Nephron progenitor cell (in vitro differentiated cells): ENCODE data around the gene ZNF180.

ENCODE experiments used
- DNase-seq: peaks from one replicate; pipeline ENCODE4 v3.0.0; 2021
- H3K27ac Mint-ChIP-seq: 2 replicates; pipeline ENCODE4 v1.8.0; 2021; ENCODE audit warnings: mild to moderate bottlenecking, moderate library complexity, mixed read lengths
- H3K27me3 Mint-ChIP-seq: 2 replicates; pipeline ENCODE4 v1.8.0; 2021; ENCODE audit warnings: mild to moderate bottlenecking, low read depth, mixed read lengths; ENCODE audit not compliant: poor library complexity
- H3K36me3 Mint-ChIP-seq: 2 replicates; pipeline ENCODE4 v1.8.0; 2021; ENCODE audit warnings: low read depth, mixed read lengths
- H3K4me1 Mint-ChIP-seq: 2 replicates; pipeline ENCODE4 v1.8.0; 2021; ENCODE audit warnings: mixed read lengths
- H3K4me3 Mint-ChIP-seq: 2 replicates; pipeline ENCODE4 v1.8.0; 2021; ENCODE audit warnings: mild to moderate bottlenecking, moderate library complexity, mixed read lengths
- H3K9me3 Mint-ChIP-seq: 2 replicates; pipeline ENCODE4 v1.8.0; 2021; ENCODE audit warnings: mild to moderate bottlenecking, moderate library complexity, mixed read lengths
- TF ChIP-seq, protein P1 (sequence below): fragments of 200-600 bp; sonication (generic); IDR thresholded peaks from 2 replicates; pipeline ENCODE4 v1.5.0; 2021; ENCODE audit warnings: antibody characterized with exemption

ZNF180 gene

DNA sequence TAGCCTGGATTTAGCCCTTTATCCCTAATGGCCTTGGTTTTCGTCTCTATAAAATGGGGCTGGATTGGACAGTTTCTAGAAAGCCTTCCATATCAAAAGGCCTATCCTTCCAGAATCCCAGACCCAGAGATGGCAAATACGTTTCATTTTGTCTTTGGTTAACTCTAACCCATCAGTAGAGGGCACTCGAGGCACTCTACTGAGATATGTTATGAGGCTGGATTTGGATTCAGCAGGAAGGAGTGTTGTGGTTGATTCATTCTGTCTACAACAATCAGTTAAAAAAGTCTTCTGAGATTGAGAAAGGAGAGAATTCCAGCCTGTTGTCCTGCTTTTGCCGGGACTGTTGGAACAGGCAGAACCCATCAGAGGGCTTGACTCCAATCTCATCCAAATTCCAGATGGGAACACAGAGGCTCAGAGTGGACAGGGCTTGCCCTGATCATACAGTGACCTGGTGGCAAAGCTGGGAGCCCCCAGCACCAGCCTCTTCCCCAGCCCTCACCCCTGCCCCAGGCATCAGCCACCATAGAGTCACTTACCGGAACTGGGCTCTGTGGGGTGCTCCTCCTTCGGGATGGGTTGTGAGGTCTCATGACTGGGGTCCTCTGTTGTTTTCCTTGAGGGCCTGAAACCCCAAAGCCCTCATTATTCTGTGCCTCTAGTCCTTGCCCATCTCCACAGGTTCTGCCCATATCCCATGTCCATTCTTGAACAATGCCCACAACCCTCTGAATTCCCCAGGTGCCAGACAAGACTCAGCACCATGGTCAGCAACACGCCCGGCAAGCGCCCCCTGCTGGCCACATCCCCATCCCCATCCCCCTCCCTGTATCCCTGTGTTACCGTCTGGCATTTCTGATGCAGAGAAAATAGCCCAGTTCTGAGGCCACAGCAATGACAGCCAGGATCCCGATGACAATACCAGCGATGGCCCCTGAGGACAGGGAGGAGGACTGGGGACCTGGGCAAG lies 12.3 kb upstream of the ZNF180 start:
- Mint-ChIP-seq H3K27ac (no peak overlapping the region), H3K4me3 (no peak overlapping the region), H3K36me3 (no peaks in the 10 kb centered on the region), H3K27me3 (peaks cover 42% of the 10 kb centered on the region), H3K9me3 (peaks cover 35% of the 10 kb centered on the region), H3K4me1 (no peaks in the 10 kb centered on the region)
- peak; percentile 66 for DNase-seq
- TF ChIP-seq, protein P1, sequence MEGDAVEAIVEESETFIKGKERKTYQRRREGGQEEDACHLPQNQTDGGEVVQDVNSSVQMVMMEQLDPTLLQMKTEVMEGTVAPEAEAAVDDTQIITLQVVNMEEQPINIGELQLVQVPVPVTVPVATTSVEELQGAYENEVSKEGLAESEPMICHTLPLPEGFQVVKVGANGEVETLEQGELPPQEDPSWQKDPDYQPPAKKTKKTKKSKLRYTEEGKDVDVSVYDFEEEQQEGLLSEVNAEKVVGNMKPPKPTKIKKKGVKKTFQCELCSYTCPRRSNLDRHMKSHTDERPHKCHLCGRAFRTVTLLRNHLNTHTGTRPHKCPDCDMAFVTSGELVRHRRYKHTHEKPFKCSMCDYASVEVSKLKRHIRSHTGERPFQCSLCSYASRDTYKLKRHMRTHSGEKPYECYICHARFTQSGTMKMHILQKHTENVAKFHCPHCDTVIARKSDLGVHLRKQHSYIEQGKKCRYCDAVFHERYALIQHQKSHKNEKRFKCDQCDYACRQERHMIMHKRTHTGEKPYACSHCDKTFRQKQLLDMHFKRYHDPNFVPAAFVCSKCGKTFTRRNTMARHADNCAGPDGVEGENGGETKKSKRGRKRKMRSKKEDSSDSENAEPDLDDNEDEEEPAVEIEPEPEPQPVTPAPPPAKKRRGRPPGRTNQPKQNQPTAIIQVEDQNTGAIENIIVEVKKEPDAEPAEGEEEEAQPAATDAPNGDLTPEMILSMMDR, result peak; percentile 30

DNA sequence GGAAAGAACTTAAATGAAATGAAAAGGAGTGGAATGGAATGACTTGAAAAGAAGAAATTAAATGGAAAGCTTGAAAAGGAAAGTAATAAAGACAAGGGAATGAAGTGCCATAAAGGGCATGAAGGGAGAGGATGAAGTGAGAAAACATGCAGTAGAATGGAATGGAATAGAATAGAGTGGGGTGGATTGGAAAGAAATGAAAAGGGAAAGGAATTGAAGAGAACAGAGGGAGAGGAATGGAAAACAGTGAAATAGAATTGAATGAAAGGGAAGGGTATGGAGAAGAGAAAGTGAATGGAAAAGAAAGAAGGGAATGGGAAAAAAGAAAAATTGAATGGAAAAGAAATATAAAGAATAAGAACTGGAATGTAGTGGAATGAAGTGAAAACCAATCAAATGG lies 9.2 kb upstream of the ZNF180 start:
- H3K27me3 Mint-ChIP-seq, result peaks cover 57% of the 10 kb centered on the region
- no peak for DNase-seq
- no peaks in the 10 kb centered on the region for H3K4me1 Mint-ChIP-seq
- TF ChIP-seq, protein P1, result no peak
- H3K4me3 Mint-ChIP-seq, result no peak overlapping the region
- H3K9me3 Mint-ChIP-seq, result peaks cover 24% of the 10 kb centered on the region
- H3K27ac Mint-ChIP-seq, result no peak overlapping the region
- no peaks in the 10 kb centered on the region for H3K36me3 Mint-ChIP-seq

DNA sequence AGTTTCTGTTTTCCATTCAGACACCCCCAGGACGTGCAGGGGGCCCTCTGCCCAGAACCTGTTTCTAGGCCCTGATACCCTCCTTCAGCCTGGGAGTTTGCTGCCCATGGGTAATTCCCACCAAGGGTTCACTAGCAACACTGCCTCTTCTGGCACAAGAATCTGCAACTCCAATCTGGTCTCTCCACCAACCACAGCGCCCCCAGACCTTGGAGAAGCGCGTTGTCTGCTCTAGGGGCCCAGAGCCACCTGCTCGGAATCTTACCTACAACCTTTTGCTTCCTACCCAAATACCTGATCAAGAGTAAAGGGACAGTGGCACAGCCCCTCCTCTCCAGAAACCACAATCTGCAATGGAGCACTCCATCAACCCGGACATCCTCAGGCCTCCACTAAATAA lies 763 bp downstream of the ZNF180 start:
- no peak for DNase-seq
- TF ChIP-seq, protein P1, result no peak
- peak overlapping the region; percentile 95 for H3K4me3 Mint-ChIP-seq
- peak overlapping the region; percentile 69 for H3K27ac Mint-ChIP-seq
- peaks cover 86% of the 10 kb centered on the region for H3K9me3 Mint-ChIP-seq
- H3K4me1 Mint-ChIP-seq, result peaks cover 11% of the 10 kb centered on the region
- peaks cover 21% of the 10 kb centered on the region for H3K27me3 Mint-ChIP-seq
- peaks cover 63% of the 10 kb centered on the region for H3K36me3 Mint-ChIP-seq

DNA sequence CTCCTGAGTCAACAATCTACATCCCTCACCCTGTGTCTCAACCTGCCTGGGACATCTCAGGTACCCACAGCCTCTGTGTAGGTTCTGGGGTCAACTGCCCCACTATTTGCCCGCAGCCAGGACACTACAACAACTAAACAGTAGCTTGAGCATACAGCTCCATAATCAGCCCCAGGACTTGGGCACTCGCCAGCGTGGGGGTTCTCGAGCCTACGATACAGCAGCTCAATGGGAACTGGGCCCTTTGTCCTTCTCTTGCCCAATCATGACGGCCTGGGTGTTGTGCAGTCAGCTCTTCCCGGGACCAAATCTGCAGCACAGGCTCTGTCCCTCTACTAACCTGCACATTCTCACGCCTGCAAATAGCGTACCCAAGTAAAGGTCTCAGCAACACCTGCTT lies 1.3 kb downstream of the ZNF180 start:
- peaks cover 89% of the 10 kb centered on the region for H3K9me3 Mint-ChIP-seq
- H3K27ac Mint-ChIP-seq, result no peak overlapping the region

DNA sequence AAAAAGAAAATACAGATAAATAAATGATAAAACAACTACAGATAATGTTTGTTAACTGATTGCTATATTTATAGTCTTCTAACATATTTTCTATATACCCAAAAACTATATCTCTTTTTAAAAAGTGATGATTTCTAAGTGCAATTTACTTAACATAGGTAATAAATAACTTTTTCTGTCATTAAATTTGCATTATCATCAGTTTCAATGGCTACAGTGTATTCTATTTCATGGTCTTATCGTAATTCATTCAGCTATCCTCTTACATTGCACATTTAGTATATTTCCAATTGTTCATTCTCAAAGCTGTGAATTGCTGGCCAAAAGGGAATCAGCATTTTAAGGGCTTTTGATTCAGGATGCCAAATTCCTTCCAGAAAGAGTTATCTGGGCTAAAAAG lies 3.6 kb downstream of the ZNF180 start:
- H3K27ac Mint-ChIP-seq, result no peak overlapping the region
- H3K4me3 Mint-ChIP-seq, result no peak overlapping the region
- peaks cover 91% of the 10 kb centered on the region for H3K36me3 Mint-ChIP-seq
- H3K4me1 Mint-ChIP-seq, result peaks cover 11% of the 10 kb centered on the region
- TF ChIP-seq, protein P1, result no peak
- H3K27me3 Mint-ChIP-seq, result peaks cover 2% of the 10 kb centered on the region
- no peak for DNase-seq
- peaks cover 95% of the 10 kb centered on the region for H3K9me3 Mint-ChIP-seq

More for the DNA sequence above, 1.3 kb downstream of the ZNF180 start:
- Mint-ChIP-seq H3K27me3 (peaks cover 18% of the 10 kb centered on the region), H3K36me3 (peaks cover 68% of the 10 kb centered on the region), H3K4me3 (peak overlapping the region; percentile 95), H3K4me1 (peaks cover 11% of the 10 kb centered on the region)
- no peak for DNase-seq
- TF ChIP-seq, protein P1, result no peak
